HepG2 (cell line): ENCODE data around the gene SPATS2. TPM values are rescaled to one million over a fixed set of nuclear protein-coding genes. Genes with fewer than 3 reads are reported as not detected.

ENCODE experiments used
- ATF1 ChIP-seq: IDR thresholded peaks from 2 replicates; pipeline ENCODE4 v1.6.1; 2016; ENCODE audit warnings: mild to moderate bottlenecking, control low read depth
- DPF2 ChIP-seq: sonication (generic); formaldehyde crosslinking; IDR thresholded peaks from 2 replicates; pipeline ENCODE4 v1.4.0; 2020; ENCODE audit warnings: mild to moderate bottlenecking, low read depth, missing genetic modification reagents, borderline replicate concordance
- KLF16 ChIP-seq, 2 experiments: sonication (generic) in 1 of 2; formaldehyde crosslinking in 1 of 2; IDR thresholded peaks; 2 replicates each; pipeline versions ENCODE4 v1.6.1 to v1.8.0; 2016 to 2023; ENCODE audit warnings: missing genetic modification reagents in 2 of 2, missing compliant biosample characterization in 1 of 2
- MED13 ChIP-seq: sonication (generic); formaldehyde crosslinking; IDR thresholded peaks from 2 replicates; pipeline ENCODE4 v1.5.0; 2020; ENCODE audit warnings: missing genetic modification reagents
- MTF1 ChIP-seq: sonication (generic); formaldehyde crosslinking; IDR thresholded peaks from 2 replicates; pipeline ENCODE4 v1.5.0; 2020; ENCODE audit warnings: missing genetic modification reagents
- PHF8 ChIP-seq: sonication (generic); formaldehyde crosslinking; IDR thresholded peaks from 2 replicates; pipeline ENCODE4 v1.5.0; 2020; ENCODE audit warnings: missing genetic modification reagents
- SUZ12 ChIP-seq: fragments of 150-350 bp; IDR thresholded peaks from 2 replicates; pipeline ENCODE4 v1.6.1; 2014; ENCODE audit warnings: low read depth, low read length
- TBP ChIP-seq: sonication (generic); formaldehyde crosslinking; IDR thresholded peaks from 2 replicates; pipeline ENCODE4 v1.5.0; 2020; ENCODE audit warnings: missing genetic modification reagents
- ZFP90 ChIP-seq: sonication (generic); formaldehyde crosslinking; IDR thresholded peaks from 2 replicates; pipeline ENCODE4 v1.8.0; 2022; ENCODE audit warnings: missing genetic modification reagents, mild to moderate bottlenecking, inconsistent platforms, borderline replicate concordance
- ZNF121 ChIP-seq: sonication (generic); formaldehyde crosslinking; IDR thresholded peaks from 2 replicates; pipeline ENCODE4 v1.5.0; 2020; ENCODE audit warnings: mild to moderate bottlenecking, missing genetic modification reagents
- ZNF124 ChIP-seq: sonication (generic); formaldehyde crosslinking; IDR thresholded peaks from 2 replicates; pipeline ENCODE4 v1.4.0; 2020; ENCODE audit warnings: missing genetic modification reagents
- ZNF160 ChIP-seq: sonication (generic); formaldehyde crosslinking; IDR thresholded peaks from 2 replicates; pipeline ENCODE4 v1.8.0; 2022; ENCODE audit warnings: mild to moderate bottlenecking, inconsistent platforms, missing genetic modification reagents
- ZNF207 ChIP-seq: fragments of 450-650 bp; IDR thresholded peaks from 2 replicates; pipeline ENCODE4 v1.6.1; 2016; ENCODE audit warnings: antibody characterized with exemption, borderline replicate concordance
- ZNF296 ChIP-seq: sonication (generic); formaldehyde crosslinking; conservative IDR thresholded peaks from 2 replicates; pipeline ENCODE4 v1.5.0; 2020; ENCODE audit warnings: mild to moderate bottlenecking, missing genetic modification reagents
- ZNF333 ChIP-seq: sonication (generic); formaldehyde crosslinking; IDR thresholded peaks from 2 replicates; pipeline ENCODE4 v1.4.0; 2020; ENCODE audit warnings: mild to moderate bottlenecking, missing genetic modification reagents, borderline replicate concordance
- ZNF510 ChIP-seq: sonication (generic); formaldehyde crosslinking; IDR thresholded peaks from 2 replicates; pipeline ENCODE4 v1.4.0; 2020; ENCODE audit warnings: low read depth, mild to moderate bottlenecking, missing genetic modification reagents
- ZNF644 ChIP-seq: IDR thresholded peaks from 2 replicates; pipeline ENCODE4 v1.6.1; 2016; ENCODE audit warnings: low read depth
- polyA plus RNA-seq, 8 experiments: library from polyadenylated mRNA; depleted of rRNA in 3 of 8; stranded (reverse) in 7 of 8; unstranded in 1 of 8; fragments of >200 nt; fragmentation: Illumina TruSeq in 4 of 8; extraction: Trizol in 4 of 8; gene quantifications; 2 replicates each; pipeline versions ENCODE4 v1.2.1 to v1.2.3, GENCODE V29; 2011 to 2016; ENCODE audit warnings: low read depth in 4 of 8, missing spikeins in 1 of 8, mixed read lengths in 1 of 8; ENCODE audit not compliant: insufficient read depth in 1 of 8
- total RNA-seq, 5 experiments: library from RNA; depleted of rRNA; stranded (reverse); fragments of >200 nt; fragmentation: Illumina TruSeq; extraction: Trizol; gene quantifications; 2 replicates each; pipeline ENCODE4 v1.2.3, GENCODE V29; 2016; ENCODE audit warnings: low read depth in 1 of 5
- TF ChIP-seq, protein P1 (sequence below): sonication (generic); formaldehyde crosslinking; IDR thresholded peaks from 2 replicates; pipeline ENCODE4 v1.5.1; 2020; ENCODE audit warnings: missing genetic modification reagents, mild to moderate bottlenecking, borderline replicate concordance
- TF ChIP-seq, protein P2 (sequence below): sonication (generic); formaldehyde crosslinking; IDR thresholded peaks from 2 replicates; pipeline ENCODE4 v1.8.1; 2023; ENCODE audit warnings: mild to moderate bottlenecking, missing genetic modification reagents
- TF ChIP-seq, protein P3 (sequence below): sonication (generic); formaldehyde crosslinking; IDR thresholded peaks from 2 replicates; pipeline ENCODE4 v1.5.1; 2020; ENCODE audit warnings: missing genetic modification reagents, mild to moderate bottlenecking, borderline replicate concordance
- TF ChIP-seq, protein P4 (sequence below): sonication (generic); formaldehyde crosslinking; conservative IDR thresholded peaks from 2 replicates; pipeline ENCODE4 v1.4.0; 2020; ENCODE audit warnings: missing genetic modification reagents
- TF ChIP-seq, protein P5 (sequence below): sonication (generic); formaldehyde crosslinking; IDR thresholded peaks from 2 replicates; pipeline ENCODE4 v1.8.0; 2022; ENCODE audit warnings: mild to moderate bottlenecking, missing genetic modification reagents

SPATS2 gene
- total and polyA plus RNA-seq, 2 of the 13 experiments (the other 11 are each of a cell fraction or from before 2014, with no cell fraction given): 19.3 to 28.1 TPM

DNA sequence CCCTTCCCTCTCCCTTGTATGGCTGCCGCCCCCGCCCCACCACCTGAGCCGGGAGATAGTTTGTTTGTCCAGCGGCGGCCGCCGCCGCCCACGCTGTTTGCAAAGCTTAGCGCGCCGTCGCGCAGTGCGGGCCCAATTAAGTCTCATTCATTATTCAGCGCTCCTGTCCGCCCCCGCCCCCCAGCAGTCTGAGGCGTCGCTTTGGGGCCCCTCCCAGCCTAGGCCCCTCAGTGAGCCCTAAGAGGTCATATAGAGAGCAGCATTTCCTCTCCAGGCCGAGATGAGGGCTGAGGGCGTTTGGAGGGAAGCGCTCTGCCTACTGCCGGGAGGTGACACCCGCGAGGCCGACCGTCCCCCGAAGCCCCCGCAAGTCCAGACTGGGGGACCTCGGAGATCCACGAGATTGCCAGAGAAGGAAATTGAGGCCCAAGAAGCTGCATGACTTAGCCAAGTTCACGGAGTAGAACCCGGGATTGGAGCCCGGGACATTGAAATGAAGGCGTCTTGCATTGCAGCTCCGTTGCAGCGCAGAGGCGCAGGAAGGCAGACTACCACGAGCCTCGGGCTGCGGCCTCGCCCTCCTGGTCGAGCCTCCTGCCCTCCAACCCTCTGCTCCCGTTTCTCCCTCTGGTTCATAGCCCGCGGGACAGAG lies 20.5 kb upstream of the SPATS2 start, which contains the start of gene DNAJC22 (continued):
- TF ChIP-seq ATF1 (CRISPR knock-in tag) (no peak), ZFP90 (no peak), ZNF121 (CRISPR knock-in tag) (peak; percentile 73), ZNF644 (CRISPR knock-in tag) (no peak), MED13 (CRISPR knock-in tag) (no peak), ZNF296 (no peak), TBP (CRISPR knock-in tag) (no peak), DPF2 (CRISPR knock-in tag) (no peak), KLF16 (CRISPR knock-in tag; IDR thresholded peaks at IDR 0.05) (no peak), ZNF124 (CRISPR knock-in tag) (no peak), MTF1 (CRISPR knock-in tag) (no peak), PHF8 (CRISPR knock-in tag) (no peak), SUZ12 (no peak), ZNF207 (no peak), ZNF333 (CRISPR knock-in tag) (no peak), ZNF160 (CRISPR knock-in tag) (no peak), ZNF510 (no peak)
- TF ChIP-seq, protein P1, sequence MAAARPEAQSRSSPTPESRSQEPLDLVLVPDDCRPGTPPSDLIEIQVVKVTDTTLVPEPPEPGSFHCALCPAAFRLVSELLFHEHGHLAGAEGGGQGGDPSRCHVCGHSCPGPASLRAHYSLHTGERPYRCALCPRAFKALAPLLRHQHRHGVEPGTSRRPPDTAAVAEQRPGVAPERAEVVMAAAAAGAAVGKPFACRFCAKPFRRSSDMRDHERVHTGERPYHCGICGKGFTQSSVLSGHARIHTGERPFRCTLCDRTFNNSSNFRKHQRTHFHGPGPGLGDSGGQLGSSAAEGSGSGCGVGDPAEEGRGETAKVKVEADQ (CRISPR knock-in tag): 0 out of 2 replicates have a peak, but pooled peaks have one; percentile 18
- TF ChIP-seq, protein P2, sequence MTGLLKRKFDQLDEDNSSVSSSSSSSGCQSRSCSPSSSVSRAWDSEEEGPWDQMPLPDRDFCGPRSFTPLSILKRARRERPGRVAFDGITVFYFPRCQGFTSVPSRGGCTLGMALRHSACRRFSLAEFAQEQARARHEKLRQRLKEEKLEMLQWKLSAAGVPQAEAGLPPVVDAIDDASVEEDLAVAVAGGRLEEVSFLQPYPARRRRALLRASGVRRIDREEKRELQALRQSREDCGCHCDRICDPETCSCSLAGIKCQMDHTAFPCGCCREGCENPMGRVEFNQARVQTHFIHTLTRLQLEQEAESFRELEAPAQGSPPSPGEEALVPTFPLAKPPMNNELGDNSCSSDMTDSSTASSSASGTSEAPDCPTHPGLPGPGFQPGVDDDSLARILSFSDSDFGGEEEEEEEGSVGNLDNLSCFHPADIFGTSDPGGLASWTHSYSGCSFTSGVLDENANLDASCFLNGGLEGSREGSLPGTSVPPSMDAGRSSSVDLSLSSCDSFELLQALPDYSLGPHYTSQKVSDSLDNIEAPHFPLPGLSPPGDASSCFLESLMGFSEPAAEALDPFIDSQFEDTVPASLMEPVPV (CRISPR knock-in tag): peak; percentile 37; the same call in 1 of the 2 replicates
- TF ChIP-seq, protein P3, sequence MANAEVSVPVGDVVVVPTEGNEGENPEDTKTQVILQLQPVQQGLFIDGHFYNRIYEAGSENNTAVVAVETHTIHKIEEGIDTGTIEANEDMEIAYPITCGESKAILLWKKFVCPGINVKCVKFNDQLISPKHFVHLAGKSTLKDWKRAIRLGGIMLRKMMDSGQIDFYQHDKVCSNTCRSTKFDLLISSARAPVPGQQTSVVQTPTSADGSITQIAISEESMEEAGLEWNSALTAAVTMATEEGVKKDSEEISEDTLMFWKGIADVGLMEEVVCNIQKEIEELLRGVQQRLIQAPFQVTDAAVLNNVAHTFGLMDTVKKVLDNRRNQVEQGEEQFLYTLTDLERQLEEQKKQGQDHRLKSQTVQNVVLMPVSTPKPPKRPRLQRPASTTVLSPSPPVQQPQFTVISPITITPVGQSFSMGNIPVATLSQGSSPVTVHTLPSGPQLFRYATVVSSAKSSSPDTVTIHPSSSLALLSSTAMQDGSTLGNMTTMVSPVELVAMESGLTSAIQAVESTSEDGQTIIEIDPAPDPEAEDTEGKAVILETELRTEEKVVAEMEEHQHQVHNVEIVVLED (CRISPR knock-in tag): no peak
- TF ChIP-seq, protein P4, sequence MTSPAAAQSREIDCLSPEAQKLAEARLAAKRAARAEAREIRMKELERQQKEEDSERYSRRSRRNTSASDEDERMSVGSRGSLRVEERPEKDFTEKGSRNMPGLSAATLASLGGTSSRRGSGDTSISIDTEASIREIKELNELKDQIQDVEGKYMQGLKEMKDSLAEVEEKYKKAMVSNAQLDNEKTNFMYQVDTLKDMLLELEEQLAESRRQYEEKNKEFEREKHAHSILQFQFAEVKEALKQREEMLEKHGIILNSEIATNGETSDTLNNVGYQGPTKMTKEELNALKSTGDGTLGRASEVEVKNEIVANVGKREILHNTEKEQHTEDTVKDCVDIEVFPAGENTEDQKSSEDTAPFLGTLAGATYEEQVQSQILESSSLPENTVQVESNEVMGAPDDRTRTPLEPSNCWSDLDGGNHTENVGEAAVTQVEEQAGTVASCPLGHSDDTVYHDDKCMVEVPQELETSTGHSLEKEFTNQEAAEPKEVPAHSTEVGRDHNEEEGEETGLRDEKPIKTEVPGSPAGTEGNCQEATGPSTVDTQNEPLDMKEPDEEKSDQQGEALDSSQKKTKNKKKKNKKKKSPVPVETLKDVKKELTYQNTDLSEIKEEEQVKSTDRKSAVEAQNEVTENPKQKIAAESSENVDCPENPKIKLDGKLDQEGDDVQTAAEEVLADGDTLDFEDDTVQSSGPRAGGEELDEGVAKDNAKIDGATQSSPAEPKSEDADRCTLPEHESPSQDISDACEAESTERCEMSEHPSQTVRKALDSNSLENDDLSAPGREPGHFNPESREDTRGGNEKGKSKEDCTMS (CRISPR knock-in tag): no peak
- TF ChIP-seq, protein P5, sequence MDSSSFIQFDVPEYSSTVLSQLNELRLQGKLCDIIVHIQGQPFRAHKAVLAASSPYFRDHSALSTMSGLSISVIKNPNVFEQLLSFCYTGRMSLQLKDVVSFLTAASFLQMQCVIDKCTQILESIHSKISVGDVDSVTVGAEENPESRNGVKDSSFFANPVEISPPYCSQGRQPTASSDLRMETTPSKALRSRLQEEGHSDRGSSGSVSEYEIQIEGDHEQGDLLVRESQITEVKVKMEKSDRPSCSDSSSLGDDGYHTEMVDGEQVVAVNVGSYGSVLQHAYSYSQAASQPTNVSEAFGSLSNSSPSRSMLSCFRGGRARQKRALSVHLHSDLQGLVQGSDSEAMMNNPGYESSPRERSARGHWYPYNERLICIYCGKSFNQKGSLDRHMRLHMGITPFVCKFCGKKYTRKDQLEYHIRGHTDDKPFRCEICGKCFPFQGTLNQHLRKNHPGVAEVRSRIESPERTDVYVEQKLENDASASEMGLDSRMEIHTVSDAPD: no peak
